ENCODE results near the gene ABCA10.
"Not testable (repeated sequence)": the region's sequence is repeated elsewhere in the genome, so short reads cannot be mapped to it uniquely, and the experiment has no call there.

- not testable (repeated sequence) for TF ChIP-seq EZH2 (IDR thresholded peaks at IDR 0.05; ENCODE audit: low read length, unreplicated experiment); CTCF (conservative IDR thresholded peaks at IDR 0.05; ENCODE audit: low read depth, low read length); EZH2phosphoT487 (IDR thresholded peaks at IDR 0.05; ENCODE audit: borderline replicate concordance, low read length)
Measured at GRCh38 chr17:69196105-69196653, 32.4 kb downstream of the ABCA10 start.
